ENCODE measurements around the gene PRPF40A.
"Not testable (repeated sequence)": the region's sequence is repeated elsewhere in the genome, so short reads cannot be mapped to it uniquely, and the experiment has no call there.

GRCh38 chr2:152739705-152740104 lies 22.4 kb upstream of the PRPF40A start:
- TF ChIP-seq CTCF, POLR2A (IDR thresholded peaks at IDR 0.05): not testable (repeated sequence)

All from heart left ventricle (tissue), 13 donors.